ENCODE data around the gene FMNL2.

- TF ChIP-seq PATZ1 (CRISPR knock-in tag; IDR thresholded peaks at IDR 0.05; ENCODE audit: borderline replicate concordance) (no peak), TSHZ2 (CRISPR knock-in tag; IDR thresholded peaks at IDR 0.05) (no peak)
These were observed 51.3 kb downstream of the FMNL2 start for GRCh38 chr2:152386266-152386665.
